ENCODE data around the gene ITGB3. TPM values are rescaled to one million over a fixed set of nuclear protein-coding genes. Genes with fewer than 3 reads are reported as not detected.
"Not testable (repeated sequence)": the region's sequence is repeated elsewhere in the genome, so short reads cannot be mapped to it uniquely, and the experiment has no call there.

The ITGB3 gene
- total and polyA plus RNA-seq, 7 donors, result 0.69 to 62.7 (median 28.5) TPM

DNA sequence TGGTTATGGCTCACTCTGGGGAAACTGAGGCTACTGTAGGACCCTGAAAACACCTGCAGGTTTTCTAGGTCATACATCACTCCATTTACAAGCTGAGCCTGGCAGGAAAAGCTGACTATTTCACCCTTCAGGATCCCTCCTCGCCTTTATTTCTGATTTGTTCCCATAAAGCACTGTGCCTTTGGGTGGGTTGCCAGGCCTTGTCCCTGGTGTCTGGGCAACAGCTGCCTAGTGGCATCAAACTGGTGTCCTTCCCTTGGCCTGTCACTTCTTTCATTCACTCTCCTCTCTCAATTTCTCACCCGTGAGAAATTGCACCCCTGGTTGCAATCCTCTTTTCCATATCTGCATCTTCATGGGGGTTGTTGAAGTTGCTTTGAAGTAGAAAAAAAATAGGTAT is 42.8 kb upstream of the ITGB3 start:
- intact Hi-C loops (cut with DNase I), result no loop called here
- DNase-seq, result no peak
- TF ChIP-seq, protein P1, sequence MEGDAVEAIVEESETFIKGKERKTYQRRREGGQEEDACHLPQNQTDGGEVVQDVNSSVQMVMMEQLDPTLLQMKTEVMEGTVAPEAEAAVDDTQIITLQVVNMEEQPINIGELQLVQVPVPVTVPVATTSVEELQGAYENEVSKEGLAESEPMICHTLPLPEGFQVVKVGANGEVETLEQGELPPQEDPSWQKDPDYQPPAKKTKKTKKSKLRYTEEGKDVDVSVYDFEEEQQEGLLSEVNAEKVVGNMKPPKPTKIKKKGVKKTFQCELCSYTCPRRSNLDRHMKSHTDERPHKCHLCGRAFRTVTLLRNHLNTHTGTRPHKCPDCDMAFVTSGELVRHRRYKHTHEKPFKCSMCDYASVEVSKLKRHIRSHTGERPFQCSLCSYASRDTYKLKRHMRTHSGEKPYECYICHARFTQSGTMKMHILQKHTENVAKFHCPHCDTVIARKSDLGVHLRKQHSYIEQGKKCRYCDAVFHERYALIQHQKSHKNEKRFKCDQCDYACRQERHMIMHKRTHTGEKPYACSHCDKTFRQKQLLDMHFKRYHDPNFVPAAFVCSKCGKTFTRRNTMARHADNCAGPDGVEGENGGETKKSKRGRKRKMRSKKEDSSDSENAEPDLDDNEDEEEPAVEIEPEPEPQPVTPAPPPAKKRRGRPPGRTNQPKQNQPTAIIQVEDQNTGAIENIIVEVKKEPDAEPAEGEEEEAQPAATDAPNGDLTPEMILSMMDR (IDR thresholded peaks at IDR 0.05), result no peak
- TF ChIP-seq POLR2AphosphoS5 (IDR thresholded peaks at IDR 0.05), result no peak
- no peak for TF ChIP-seq EP300 (IDR thresholded peaks at IDR 0.05)
- no peak for TF ChIP-seq POLR2A (IDR thresholded peaks at IDR 0.05)
- Histone ChIP-seq H3K4me3 (no peak overlapping the region), H3K27ac (no peak overlapping the region), H3K4me1 (peaks cover 0 to 2% (median under 1%) of the 10 kb centered on the region in 4 donors), H3K36me3 (no peaks in the 10 kb centered on the region), H3K27me3 (no peaks in the 10 kb centered on the region), H3K9me3 (no peaks in the 10 kb centered on the region)
- 86 to 90% methylated on average over 2 of the region's 2 CpGs for WGBS, 2 donors

GRCh38 chr17:47212458-47212857 is 41.2 kb upstream of the ITGB3 start:
- 73 to 83% methylated on average over 2 of the region's 2 CpGs for WGBS, 2 donors
- Histone ChIP-seq H3K27me3 (no peaks in the 10 kb centered on the region), H3K9me3 (no peaks in the 10 kb centered on the region), H3K27ac (no peak overlapping the region), H3K4me1 (no peaks in the 10 kb centered on the region), H3K4me3 (no peak overlapping the region), H3K36me3 (no peaks in the 10 kb centered on the region)
- TF ChIP-seq POLR2AphosphoS5 (IDR thresholded peaks at IDR 0.05) (no peak), POLR2A (IDR thresholded peaks at IDR 0.05) (no peak), EP300 (IDR thresholded peaks at IDR 0.05) (no peak)
- TF ChIP-seq, protein P1 (IDR thresholded peaks at IDR 0.05), result no peak
- intact Hi-C loops (cut with DNase I), result no loop called here
- no peak for DNase-seq

DNA sequence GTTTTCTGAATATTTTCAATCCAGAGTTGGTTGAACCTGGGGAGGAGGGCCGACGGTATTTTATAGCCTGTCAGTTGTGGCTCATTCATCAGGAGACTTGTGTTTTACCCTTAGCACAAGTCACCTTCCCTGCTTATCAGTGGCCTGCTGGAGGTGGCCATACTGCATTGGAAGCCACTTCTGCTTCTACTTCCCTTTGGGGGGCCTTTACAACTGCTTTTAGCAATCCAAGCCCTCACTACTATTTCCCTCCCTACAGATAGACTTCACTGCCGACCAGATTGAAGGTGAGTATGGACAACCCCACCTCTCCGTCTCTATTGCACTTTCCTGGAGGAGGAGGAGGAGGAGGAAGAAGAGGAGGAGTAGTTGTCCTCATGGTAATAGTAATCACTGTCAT is 40.1 kb upstream of the ITGB3 start:
- no peak for TF ChIP-seq EP300 (IDR thresholded peaks at IDR 0.05)
- TF ChIP-seq POLR2AphosphoS5 (IDR thresholded peaks at IDR 0.05), result no peak
- no peak for TF ChIP-seq POLR2A (IDR thresholded peaks at IDR 0.05)
- TF ChIP-seq, protein P1 (IDR thresholded peaks at IDR 0.05), result no peak
- Histone ChIP-seq H3K27ac (no peak overlapping the region), H3K36me3 (no peaks in the 10 kb centered on the region), H3K4me1 (no peaks in the 10 kb centered on the region), H3K4me3 (no peak overlapping the region), H3K9me3 (no peaks in the 10 kb centered on the region), H3K27me3 (no peaks in the 10 kb centered on the region)
- intact Hi-C loops (cut with DNase I), result no loop called here
- WGBS, 2 donors, result 76 to 83% methylated on average over 4 of the region's 4 CpGs
- DNase-seq, result no peak

- intact Hi-C loops (cut with DNase I), result no loop called here
- Histone ChIP-seq H3K27me3 (no peaks in the 10 kb centered on the region), H3K27ac (no peak overlapping the region), H3K36me3 (no peaks in the 10 kb centered on the region), H3K4me3 (no peak overlapping the region), H3K4me1 (no peaks in the 10 kb centered on the region), H3K9me3 (no peaks in the 10 kb centered on the region)
- TF ChIP-seq POLR2A (IDR thresholded peaks at IDR 0.05) (no peak), POLR2AphosphoS5 (IDR thresholded peaks at IDR 0.05) (no peak), EP300 (IDR thresholded peaks at IDR 0.05) (no peak)
- TF ChIP-seq, protein P1 (IDR thresholded peaks at IDR 0.05), result no peak
- DNase-seq, result no peak
- 91 to 95% methylated on average over 3 of the region's 3 CpGs for WGBS, 2 donors
Measured at GRCh38 chr17:47214931-47215330, 38.7 kb upstream of the ITGB3 start.

- H3K27ac ChIP-seq; intact Hi-C loops (cut with DNase I); H3K4me3 ChIP-seq; DNase-seq; H3K36me3 ChIP-seq; H3K27me3 ChIP-seq; H3K4me1 ChIP-seq; H3K9me3 ChIP-seq: not testable (repeated sequence)
- 91% methylated on average over 4 of the region's 4 CpGs for WGBS, 2 donors
Measured at GRCh38 chr17:47216821-47217220, 36.8 kb upstream of the ITGB3 start.

GRCh38 chr17:47217279-47217678 is 36.3 kb upstream of the ITGB3 start:
- WGBS, 2 donors, result 62 to 85% methylated on average over 2 of the region's 2 CpGs
- intact Hi-C loops (cut with DNase I); H3K36me3 ChIP-seq; H3K9me3 ChIP-seq; H3K4me1 ChIP-seq; H3K4me3 ChIP-seq; DNase-seq; H3K27ac ChIP-seq; H3K27me3 ChIP-seq: not testable (repeated sequence)

All from sigmoid colon (tissue), 7 donors.